Activated T-helper 1 cell treated with anti-CD3 and anti-CD28 coated beads, Interleukin-2, amount 50 U/mL, for 16 hours (primary cell): Measurements from ENCODE around the gene MTURN.
"Not testable (repeated sequence)": the region's sequence is repeated elsewhere in the genome, so short reads cannot be mapped to it uniquely, and the experiment has no call there.

Experiments
- DNase-seq, 2 donors: peaks; one replicate each; pipeline ENCODE4 v3.0.0-alpha.2; 2020; ENCODE audit warnings: low read depth in 1 of 2, low spot score in 1 of 2

Gene MTURN

GRCh38 chr7:30177186-30177585, 42.4 kb downstream of the MTURN start:
- DNase-seq: no peak

- DNase-seq: no peak
Measured at GRCh38 chr7:30177965-30178364, 43.2 kb downstream of the MTURN start.

- DNase-seq: no peak
Measured at GRCh38 chr7:30178748-30179436, 44.1 kb downstream of the MTURN start.

GRCh38 chr7:30180718-30181117, 45.9 kb downstream of the MTURN start:
- DNase-seq: no peak

- DNase-seq: no peak
Measured at GRCh38 chr7:30181211-30181610, 46.4 kb downstream of the MTURN start.

GRCh38 chr7:30181736-30182522, 47.1 kb downstream of the MTURN start:
- DNase-seq: no peak

- no peak for DNase-seq
Measured at GRCh38 chr7:30182814-30183213, 48.0 kb downstream of the MTURN start.

- DNase-seq: no peak
Measured at GRCh38 chr7:30183749-30184369, 49.1 kb downstream of the MTURN start.

- DNase-seq: no peak
Measured at GRCh38 chr7:30184791-30185487, 50.2 kb downstream of the MTURN start.

- DNase-seq: no peak
Measured at GRCh38 chr7:30185496-30185895, 50.7 kb downstream of the MTURN start.

GRCh38 chr7:30186725-30187124, 51.9 kb downstream of the MTURN start:
- no peak for DNase-seq

GRCh38 chr7:30187513-30187912, 52.7 kb downstream of the MTURN start:
- no peak for DNase-seq

GRCh38 chr7:30188381-30188780, 53.6 kb downstream of the MTURN start:
- DNase-seq: not testable (repeated sequence)

- no peak for DNase-seq
Measured at GRCh38 chr7:30188811-30189210, 54.0 kb downstream of the MTURN start.

GRCh38 chr7:30191809-30192208, 57.0 kb downstream of the MTURN start:
- DNase-seq: no peak

- DNase-seq: no peak
Measured at GRCh38 chr7:30193336-30193943, 58.7 kb downstream of the MTURN start.

- no peak for DNase-seq
Measured at GRCh38 chr7:30196408-30196807, 61.6 kb downstream of the MTURN start.

- DNase-seq: no peak
Measured at GRCh38 chr7:30197438-30197837, 62.7 kb downstream of the MTURN start.

GRCh38 chr7:30199271-30199670, 64.5 kb downstream of the MTURN start:
- no peak for DNase-seq

GRCh38 chr7:30200591-30200990, 65.8 kb downstream of the MTURN start:
- no peak for DNase-seq

GRCh38 chr7:30201161-30201666, 66.4 kb downstream of the MTURN start:
- no peak for DNase-seq
